Measurements from ENCODE around the gene SPINK4. TPM values are rescaled to one million over a fixed set of nuclear protein-coding genes. Genes with fewer than 3 reads are reported as not detected.

The SPINK4 gene
- total and polyA plus RNA-seq, 4 donors, result not detected

DNA sequence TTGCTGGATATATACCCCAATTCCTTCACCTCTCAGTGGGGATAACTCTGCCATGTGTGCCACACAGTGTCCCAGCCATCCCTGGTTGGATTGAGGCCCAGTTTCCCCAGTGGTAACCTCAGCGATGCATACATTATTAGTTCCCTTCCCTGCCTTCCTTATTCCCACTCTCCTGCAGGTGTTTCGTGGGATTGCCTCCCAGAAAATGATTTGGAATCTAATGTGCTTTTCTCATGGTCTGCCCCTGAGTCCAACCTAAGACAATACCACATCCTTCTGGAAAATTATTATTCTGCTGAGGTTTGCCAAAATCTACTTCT is 8.4 kb upstream of the SPINK4 start:
- H3K4me3 ChIP-seq, result no peak overlapping the region
- DNase-seq (no peak), ATAC-seq (ENCODE audit: insufficient read depth, low FRiP score) (no peak)
- TF ChIP-seq CTCF (IDR thresholded peaks at IDR 0.05; ENCODE audit: control extremely low read depth, extremely low read depth), result no peak
- H3K9ac ChIP-seq (ENCODE audit: insufficient read depth in 1 of 2, low read length in 2 of 2), result no peak overlapping the region
- H3K9me3 ChIP-seq (ENCODE audit: control insufficient read depth in 4 of 4, insufficient read depth in 3 of 4, low read length in 3 of 4), result no peaks in the 10 kb centered on the region
- WGBS, 2 donors, result 83% methylated on average over 2 of the region's 2 CpGs
- peaks cover 0 to 14% (median 0%) of the 10 kb centered on the region in 3 donors for H3K27me3 ChIP-seq (ENCODE audit: control insufficient read depth in 3 of 3, insufficient read depth in 3 of 3, low read length in 2 of 3)
- H3K36me3 ChIP-seq (ENCODE audit: control insufficient read depth in 4 of 4, insufficient read depth in 4 of 4, low read length in 4 of 4), result no peaks in the 10 kb centered on the region
- no peak overlapping the region for H3K27ac ChIP-seq (ENCODE audit: low read depth in 1 of 2, low read length in 1 of 2)
- H3K4me1 ChIP-seq (ENCODE audit: control insufficient read depth in 5 of 5, insufficient read depth in 5 of 5, low read length in 5 of 5), result peaks cover 0 to 9% (median 0%) of the 10 kb centered on the region in 5 donors

DNA sequence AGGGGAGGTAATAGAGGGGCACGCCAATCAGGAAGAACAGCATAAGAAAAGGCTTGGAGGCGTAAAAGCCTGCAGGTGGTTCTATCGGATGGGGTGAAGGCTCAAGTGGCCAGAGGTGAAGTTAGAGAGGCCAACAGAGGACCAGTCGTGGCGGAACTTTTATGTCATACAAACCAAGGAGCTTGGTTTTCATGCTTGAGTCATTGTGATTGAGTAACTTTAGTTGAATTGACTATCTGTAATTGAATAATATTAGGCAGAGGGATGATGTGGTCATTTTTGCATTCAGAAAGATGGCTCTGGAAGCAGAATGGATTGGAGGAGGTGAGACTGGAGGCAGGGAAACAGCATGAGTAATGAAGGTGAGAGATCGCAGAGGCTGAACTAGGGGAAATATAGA is 7.2 kb upstream of the SPINK4 start:
- Histone ChIP-seq H3K9ac (ENCODE audit: insufficient read depth in 1 of 2, low read length in 2 of 2) (no peak overlapping the region), H3K4me1 (ENCODE audit: control insufficient read depth in 5 of 5, insufficient read depth in 5 of 5, low read length in 5 of 5) (peaks cover 0 to 9% (median 0%) of the 10 kb centered on the region in 5 donors), H3K9me3 (ENCODE audit: control insufficient read depth in 4 of 4, insufficient read depth in 3 of 4, low read length in 3 of 4) (no peaks in the 10 kb centered on the region)

DNA sequence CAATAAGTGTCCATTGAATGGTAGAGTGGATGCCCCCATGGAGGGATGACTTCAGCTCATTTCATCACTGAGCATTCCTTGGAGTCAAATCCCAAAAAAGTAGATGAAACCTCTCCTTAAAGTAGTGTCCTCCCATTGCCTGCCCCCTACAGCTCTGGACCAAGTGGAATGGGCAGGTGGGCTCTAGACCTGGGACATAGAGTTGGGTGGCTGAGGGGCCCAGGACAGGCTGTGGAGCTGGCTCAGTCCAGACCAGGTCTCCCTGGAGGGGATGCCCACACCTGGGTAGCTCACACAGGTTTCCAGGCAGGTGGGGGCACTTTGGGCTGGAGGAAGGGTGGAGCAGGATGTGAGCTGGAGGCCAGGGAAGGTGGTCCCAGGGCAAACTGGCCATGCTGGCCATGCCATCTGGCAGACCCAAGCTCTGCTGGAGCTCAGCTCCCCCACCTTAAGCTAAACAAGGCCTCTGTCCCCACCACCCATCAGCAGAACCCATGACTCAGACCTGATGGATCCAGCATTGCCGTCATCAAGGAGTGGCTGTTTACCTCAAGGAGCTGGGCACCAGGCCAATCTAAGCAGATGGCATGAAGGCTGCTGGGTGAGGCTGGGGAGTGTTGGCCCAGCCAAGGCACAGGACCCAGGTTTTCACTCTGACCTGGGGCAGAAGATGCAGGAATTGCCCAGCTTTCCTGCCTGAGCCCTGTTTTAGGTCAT is 6.2 kb upstream of the SPINK4 start:
- peaks cover 0 to 21% (median 0%) of the 10 kb centered on the region in 3 donors for H3K27me3 ChIP-seq (ENCODE audit: control insufficient read depth in 3 of 3, insufficient read depth in 3 of 3, low read length in 2 of 3)
- whole genome bisulfite sequencing, 2 donors, result 27 to 29% methylated on average over 1 of the region's 1 CpG
- no peaks in the 10 kb centered on the region for H3K9me3 ChIP-seq (ENCODE audit: control insufficient read depth in 4 of 4, insufficient read depth in 3 of 4, low read length in 3 of 4)
- ATAC-seq (ENCODE audit: insufficient read depth, low FRiP score) (peak; percentile 39), DNase-seq (peak; percentile 22 to 54 (median 30))
- H3K4me3 ChIP-seq, result no peak overlapping the region
- H3K9ac ChIP-seq (ENCODE audit: insufficient read depth in 1 of 2, low read length in 2 of 2), result no peak overlapping the region
- H3K36me3 ChIP-seq (ENCODE audit: control insufficient read depth in 4 of 4, insufficient read depth in 4 of 4, low read length in 4 of 4), result no peaks in the 10 kb centered on the region
- no peak for TF ChIP-seq CTCF (IDR thresholded peaks at IDR 0.05; ENCODE audit: control extremely low read depth, extremely low read depth)
- peak overlapping the region in 1 of 2 donors; percentile 51 for H3K27ac ChIP-seq (ENCODE audit: low read depth in 1 of 2, low read length in 1 of 2)
- peaks cover 0 to 9% (median 0%) of the 10 kb centered on the region in 5 donors for H3K4me1 ChIP-seq (ENCODE audit: control insufficient read depth in 5 of 5, insufficient read depth in 5 of 5, low read length in 5 of 5)

More for the DNA sequence above, 7.2 kb upstream of the SPINK4 start:
- peaks cover 0 to 21% (median 0%) of the 10 kb centered on the region in 3 donors for H3K27me3 ChIP-seq (ENCODE audit: control insufficient read depth in 3 of 3, insufficient read depth in 3 of 3, low read length in 2 of 3)
- no peak for TF ChIP-seq CTCF (IDR thresholded peaks at IDR 0.05; ENCODE audit: control extremely low read depth, extremely low read depth)
- no peaks in the 10 kb centered on the region for H3K36me3 ChIP-seq (ENCODE audit: control insufficient read depth in 4 of 4, insufficient read depth in 4 of 4, low read length in 4 of 4)
- 93 to 95% methylated on average over 6 of the region's 6 CpGs for WGBS, 2 donors
- no peak for DNase-seq
- no peak overlapping the region for H3K4me3 ChIP-seq
- ATAC-seq (ENCODE audit: insufficient read depth, low FRiP score), result no peak
- no peak overlapping the region for H3K27ac ChIP-seq (ENCODE audit: low read depth in 1 of 2, low read length in 1 of 2)

Measured in lung (tissue), 12 donors.